Neural progenitor cell (in vitro differentiated cells): ENCODE measurements around the gene CREG2. TPM values are rescaled to one million over a fixed set of nuclear protein-coding genes. Genes with fewer than 3 reads are reported as not detected.

Source experiments
- DNase-seq: peaks from one replicate; pipeline ENCODE4 v3.0.0-alpha.2; 2016; ENCODE audit warnings: low spot score
- H2AFZ ChIP-seq: fragments of 200-600 bp; sonication (generic); replicated peaks from 2 replicates; pipeline ENCODE4 v1.6.1; 2016; ENCODE audit warnings: antibody characterized with exemption
- H3F3A ChIP-seq: fragments of 200-600 bp; sonication (generic); 2 replicates; pipeline ENCODE4 v1.6.1; 2016; ENCODE audit warnings: antibody characterized with exemption, low read depth
- H3K27ac ChIP-seq: fragments of 200-600 bp; sonication (generic); 2 replicates; pipeline ENCODE4 v1.5.1; 2016; ENCODE audit warnings: mild to moderate bottlenecking
- H3K27me3 ChIP-seq: fragments of 200-600 bp; sonication (generic); 2 replicates; pipeline ENCODE4 v1.6.1; 2016; ENCODE audit warnings: mild to moderate bottlenecking, moderate library complexity
- H3K36me3 ChIP-seq: fragments of 200-600 bp; sonication (generic); 2 replicates; pipeline ENCODE4 v1.5.1; 2016
- H3K4me1 ChIP-seq: fragments of 200-600 bp; sonication (generic); 2 replicates; pipeline ENCODE4 v1.6.1; 2016; ENCODE audit warnings: mixed run types
- H3K4me2 ChIP-seq: fragments of 200-600 bp; sonication (generic); 2 replicates; pipeline ENCODE4 v1.6.1; 2016
- H3K4me3 ChIP-seq: fragments of 200-600 bp; sonication (generic); 2 replicates; pipeline ENCODE4 v1.5.1; 2016
- H3K79me2 ChIP-seq: fragments of 200-600 bp; sonication (generic); 2 replicates; pipeline ENCODE4 v1.6.1; 2016; ENCODE audit warnings: low read depth
- H3K9ac ChIP-seq: fragments of 200-600 bp; sonication (generic); 2 replicates; pipeline ENCODE4 v1.6.1; 2016
- H3K9me3 ChIP-seq: fragments of 200-600 bp; sonication (generic); 2 replicates; pipeline ENCODE4 v1.5.1; 2016; ENCODE audit warnings: low read depth
- H4K20me1 ChIP-seq: fragments of 200-600 bp; sonication (generic); 2 replicates; pipeline ENCODE4 v1.6.1; 2016; ENCODE audit warnings: low read depth
- H3K27ac Mint-ChIP-seq: 3 replicates; pipeline ENCODE4 v1.8.0; 2021; ENCODE audit warnings: mixed read lengths
- H3K27me3 Mint-ChIP-seq: 2 replicates; pipeline ENCODE4 v1.8.0; 2022; ENCODE audit warnings: low read depth, mild to moderate bottlenecking, inconsistent platforms, moderate library complexity, mixed read lengths; ENCODE audit not compliant: insufficient read depth
- H3K36me3 Mint-ChIP-seq: 3 replicates; pipeline ENCODE4 v1.8.0; 2021; ENCODE audit warnings: mixed read lengths
- H3K4me1 Mint-ChIP-seq: 3 replicates; pipeline ENCODE4 v1.8.0; 2021; ENCODE audit warnings: mixed read lengths
- H3K4me3 Mint-ChIP-seq: 3 replicates; pipeline ENCODE4 v1.8.0; 2021; ENCODE audit warnings: mild to moderate bottlenecking, moderate library complexity, mixed read lengths
- H3K9me3 Mint-ChIP-seq: 3 replicates; pipeline ENCODE4 v1.8.0; 2020; ENCODE audit warnings: mixed read lengths
- EZH2 ChIP-seq: fragments of 200-600 bp; sonication (generic); IDR thresholded peaks from 2 replicates; pipeline ENCODE4 v1.6.1; 2017; ENCODE audit warnings: antibody characterized with exemption, mild to moderate bottlenecking, moderate library complexity
- EZH2phosphoT487 ChIP-seq: fragments of 200-600 bp; sonication (generic); IDR thresholded peaks from 2 replicates; pipeline ENCODE4 v1.6.1; 2017; ENCODE audit warnings: antibody characterized with exemption
- total RNA-seq: library from RNA; depleted of rRNA; stranded (reverse); fragments of >200 nt; gene quantifications from 2 replicates; pipeline ENCODE4 v1.2.3, GENCODE V29; 2015; ENCODE audit warnings: low replicate concordance
- TF ChIP-seq, protein P1 (sequence below): fragments of 200-600 bp; sonication (generic); IDR thresholded peaks from 2 replicates; pipeline ENCODE4 v1.5.1; 2017; ENCODE audit warnings: antibody characterized with exemption, mild to moderate bottlenecking

CREG2 gene
- total RNA-seq, 1 donor from 2014 or later, result not detected

GRCh38 chr2:101415220-101415619 lies 27.9 kb upstream of the CREG2 start:
- peaks cover 3% of the 10 kb centered on the region for H3K4me1 Mint-ChIP-seq
- Histone ChIP-seq H4K20me1 (no peaks in the 10 kb centered on the region), H3K36me3 (no peaks in the 10 kb centered on the region), H3K9me3 (no peaks in the 10 kb centered on the region), H3K27ac (no peak overlapping the region), H3K9ac (no peak overlapping the region), H3K27me3 (no peaks in the 10 kb centered on the region), H3K4me3 (no peak overlapping the region), H3K4me2 (no peak overlapping the region), H2AFZ (no peak overlapping the region), H3K79me2 (no peaks in the 10 kb centered on the region), H3K4me1 (no peaks in the 10 kb centered on the region), H3F3A (no peaks in the 10 kb centered on the region)
- peaks cover 16% of the 10 kb centered on the region for H3K27me3 Mint-ChIP-seq
- TF ChIP-seq, protein P1, sequence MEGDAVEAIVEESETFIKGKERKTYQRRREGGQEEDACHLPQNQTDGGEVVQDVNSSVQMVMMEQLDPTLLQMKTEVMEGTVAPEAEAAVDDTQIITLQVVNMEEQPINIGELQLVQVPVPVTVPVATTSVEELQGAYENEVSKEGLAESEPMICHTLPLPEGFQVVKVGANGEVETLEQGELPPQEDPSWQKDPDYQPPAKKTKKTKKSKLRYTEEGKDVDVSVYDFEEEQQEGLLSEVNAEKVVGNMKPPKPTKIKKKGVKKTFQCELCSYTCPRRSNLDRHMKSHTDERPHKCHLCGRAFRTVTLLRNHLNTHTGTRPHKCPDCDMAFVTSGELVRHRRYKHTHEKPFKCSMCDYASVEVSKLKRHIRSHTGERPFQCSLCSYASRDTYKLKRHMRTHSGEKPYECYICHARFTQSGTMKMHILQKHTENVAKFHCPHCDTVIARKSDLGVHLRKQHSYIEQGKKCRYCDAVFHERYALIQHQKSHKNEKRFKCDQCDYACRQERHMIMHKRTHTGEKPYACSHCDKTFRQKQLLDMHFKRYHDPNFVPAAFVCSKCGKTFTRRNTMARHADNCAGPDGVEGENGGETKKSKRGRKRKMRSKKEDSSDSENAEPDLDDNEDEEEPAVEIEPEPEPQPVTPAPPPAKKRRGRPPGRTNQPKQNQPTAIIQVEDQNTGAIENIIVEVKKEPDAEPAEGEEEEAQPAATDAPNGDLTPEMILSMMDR, result no peak
- TF ChIP-seq EZH2 (no peak), EZH2phosphoT487 (no peak)
- H3K27ac Mint-ChIP-seq, result no peak overlapping the region
- no peak for DNase-seq
- no peak overlapping the region for H3K4me3 Mint-ChIP-seq
- H3K9me3 Mint-ChIP-seq, result peaks cover 7% of the 10 kb centered on the region
- H3K36me3 Mint-ChIP-seq, result no peaks in the 10 kb centered on the region

DNA sequence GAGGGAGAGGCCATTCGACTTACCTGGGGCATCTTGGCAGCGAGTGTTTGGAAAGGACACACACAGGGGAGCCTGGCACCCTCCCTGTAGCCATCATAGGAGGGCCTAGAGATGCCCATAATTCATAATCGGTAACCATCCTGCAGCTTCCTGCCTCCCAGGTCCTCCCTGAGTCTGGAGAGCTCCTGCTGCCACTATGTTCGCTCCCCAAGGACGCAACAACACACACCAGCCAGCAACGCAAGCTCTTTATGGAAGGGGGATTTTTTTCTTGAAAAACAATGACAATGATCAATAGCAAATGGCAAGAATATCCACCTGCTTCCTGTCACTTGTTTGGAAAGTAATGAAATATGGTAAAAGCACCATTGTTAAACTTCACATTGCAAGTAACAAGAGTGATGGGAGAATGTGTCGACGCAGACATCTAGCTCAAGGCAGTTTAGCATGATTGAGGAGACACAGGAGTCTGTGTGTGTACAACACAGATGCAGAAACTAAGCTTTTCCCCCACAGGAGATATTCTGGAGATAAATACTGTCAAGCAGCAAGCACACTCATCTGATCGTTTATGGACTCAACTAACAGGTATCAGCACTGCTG lies 24.9 kb upstream of the CREG2 start:
- Histone ChIP-seq H3K4me1 (no peaks in the 10 kb centered on the region), H3K36me3 (no peaks in the 10 kb centered on the region), H2AFZ (no peak overlapping the region), H3K9ac (no peak overlapping the region), H4K20me1 (no peaks in the 10 kb centered on the region), H3K27ac (no peak overlapping the region), H3F3A (no peaks in the 10 kb centered on the region), H3K9me3 (no peaks in the 10 kb centered on the region), H3K4me2 (no peak overlapping the region), H3K27me3 (no peaks in the 10 kb centered on the region), H3K4me3 (no peak overlapping the region), H3K79me2 (no peaks in the 10 kb centered on the region)
- Mint-ChIP-seq H3K4me3 (no peak overlapping the region), H3K4me1 (peaks cover 8% of the 10 kb centered on the region), H3K27ac (no peak overlapping the region), H3K9me3 (peaks cover 7% of the 10 kb centered on the region), H3K36me3 (no peaks in the 10 kb centered on the region), H3K27me3 (peaks cover 19% of the 10 kb centered on the region)
- TF ChIP-seq EZH2 (no peak), EZH2phosphoT487 (no peak)
- TF ChIP-seq, protein P1, result no peak
- no peak for DNase-seq

- H3K9me3 Mint-ChIP-seq, result peaks cover 7% of the 10 kb centered on the region
- TF ChIP-seq, protein P1, result no peak
- TF ChIP-seq EZH2phosphoT487 (no peak), EZH2 (no peak)
- no peaks in the 10 kb centered on the region for H3K36me3 Mint-ChIP-seq
- H3K4me1 ChIP-seq, result no peaks in the 10 kb centered on the region
- H3K9ac ChIP-seq, result no peak overlapping the region
- no peak overlapping the region for H2AFZ ChIP-seq
- H3F3A ChIP-seq, result no peaks in the 10 kb centered on the region
- no peak overlapping the region for H3K27ac ChIP-seq
- H3K9me3 ChIP-seq, result no peaks in the 10 kb centered on the region
- no peak overlapping the region for H3K4me3 Mint-ChIP-seq
- H4K20me1 ChIP-seq, result no peaks in the 10 kb centered on the region
- H3K4me1 Mint-ChIP-seq, result peaks cover 8% of the 10 kb centered on the region
- DNase-seq, result no peak
- H3K27ac Mint-ChIP-seq, result no peak overlapping the region
- H3K27me3 ChIP-seq, result no peaks in the 10 kb centered on the region
- peaks cover 20% of the 10 kb centered on the region for H3K27me3 Mint-ChIP-seq
- H3K4me2 ChIP-seq, result no peak overlapping the region
- H3K36me3 ChIP-seq, result no peaks in the 10 kb centered on the region
- no peak overlapping the region for H3K4me3 ChIP-seq
- H3K79me2 ChIP-seq, result no peaks in the 10 kb centered on the region
Measured at GRCh38 chr2:101410746-101411145, 23.4 kb upstream of the CREG2 start.
